Sigmoid colon (tissue), 7 donors: ENCODE results near the gene CTIF. TPM values are rescaled to one million over a fixed set of nuclear protein-coding genes. Genes with fewer than 3 reads are reported as not detected.
A peak's percentile ranks its signal among the peaks of the same experiment; 100 is the strongest.

ENCODE experiments used
- DNase-seq: peaks from one replicate; pipeline ENCODE4 v3.0.0-alpha.2; 2019
- H3K27ac ChIP-seq, 4 donors: fragments of 200-600 bp; sonication (generic); one replicate each; pipeline ENCODE4 v1.5.1; 2016 to 2019; ENCODE audit warnings: mild to moderate bottlenecking in 1 of 4
- H3K27me3 ChIP-seq, 3 donors: fragments of 200-600 bp; sonication (generic); one replicate each; pipeline ENCODE4 v1.5.1; 2019; ENCODE audit warnings: mild to moderate bottlenecking in 1 of 3
- H3K36me3 ChIP-seq, 4 donors: fragments of 200-600 bp; sonication (generic); one replicate each; pipeline ENCODE4 v1.5.1; 2016 to 2019
- H3K4me1 ChIP-seq, 4 donors: fragments of 200-600 bp; sonication (generic); one replicate each; pipeline ENCODE4 v1.5.1; 2017 to 2019
- H3K4me3 ChIP-seq, 4 donors: fragments of 200-600 bp; sonication (generic); one replicate each; pipeline ENCODE4 v1.5.1; 2017 to 2019; ENCODE audit warnings: mild to moderate bottlenecking in 2 of 4, moderate library complexity in 1 of 4
- H3K9me3 ChIP-seq, 4 donors: fragments of 200-600 bp in 3 of 4; sonication (generic) in 3 of 4; one replicate each; pipeline versions ENCODE4 v1.5.1 to v1.6.1; 2013 to 2019
- CTCF ChIP-seq, 4 experiments: fragments of 450-650 bp in 3 of 4; fragments of 200-600 bp in 1 of 4; IDR thresholded peaks; one replicate each; pipeline ENCODE4 v1.5.1; 2016 to 2019; ENCODE audit warnings: antibody characterized with exemption in 4 of 4, mild to moderate bottlenecking in 3 of 4, moderate library complexity in 2 of 4
- EP300 ChIP-seq, 4 donors: sonication (generic); formaldehyde crosslinking; IDR thresholded peaks; one replicate each; pipeline ENCODE4 v1.6.1; 2017; ENCODE audit warnings: antibody characterized with exemption in 4 of 4
- POLR2A ChIP-seq, 2 donors: fragments of 450-650 bp; IDR thresholded peaks; one replicate each; pipeline ENCODE4 v1.6.1; 2016; ENCODE audit warnings: antibody characterized with exemption in 2 of 2, mild to moderate bottlenecking in 2 of 2, moderate library complexity in 2 of 2
- POLR2AphosphoS5 ChIP-seq, 4 donors: sonication (generic); formaldehyde crosslinking; IDR thresholded peaks; one replicate each; pipeline ENCODE4 v1.6.1; 2017; ENCODE audit warnings: antibody characterized with exemption in 4 of 4
- WGBS, 2 donors: extraction: QIAGEN DNeasy Blood & Tissue Kit; methylation state at CpG; one replicate each; pipeline ENCODE4 v1.1.7; 2013; 5-methylcytosine and 5-hydroxymethylcytosine counted together
- intact Hi-C: fragments of 100-400 bp; cut with DNase I; formaldehyde crosslinking; loops from one replicate; pipeline ENCODE4 v1.15.1; 2023
- polyA plus RNA-seq, 3 donors: library from polyadenylated mRNA; stranded (reverse); fragments of 200-250 nt; gene quantifications; one replicate each; pipeline ENCODE4 v1.2.3, GENCODE V29; 2013
- total RNA-seq, 4 donors: library from RNA; depleted of rRNA; stranded (reverse); fragments of >200 nt; gene quantifications; one replicate each; pipeline ENCODE4 v1.1.0, GENCODE V29; 2016
- donor health status: healthy with polysubstance abuse.
- donor health status: Bipolar disorder and iron deficiency.
- donor health status: healthy.

Gene CTIF
- total and polyA plus RNA-seq, 7 donors, result 3.6 to 65.9 (median 22.5) TPM

GRCh38 chr18:48763719-48764100 is 224.9 kb downstream of the CTIF start:
- Histone ChIP-seq H3K9me3 (no peaks in the 10 kb centered on the region), H3K27me3 (no peaks in the 10 kb centered on the region), H3K36me3 (peaks cover 0 to 34% (median 6%) of the 10 kb centered on the region in 4 donors), H3K4me3 (no peak overlapping the region), H3K27ac (peak overlapping the region in 3 of 4 donors; percentile 29 to 76 (median 48)), H3K4me1 (peaks cover 0 to 66% (median 49%) of the 10 kb centered on the region in 4 donors)
- TF ChIP-seq POLR2AphosphoS5 (IDR thresholded peaks at IDR 0.05), result no peak
- TF ChIP-seq EP300 (IDR thresholded peaks at IDR 0.05), result no peak
- no peak for TF ChIP-seq CTCF (IDR thresholded peaks at IDR 0.05)
- DNase-seq, result no peak
- WGBS, 2 donors, result 91% methylated on average over 6 of the region's 6 CpGs
- intact Hi-C loops, result no loop called here

GRCh38 chr18:48765053-48765452 is 226.2 kb downstream of the CTIF start:
- Histone ChIP-seq H3K4me3 (no peak overlapping the region), H3K4me1 (peaks cover 0 to 76% (median 55%) of the 10 kb centered on the region in 4 donors), H3K27ac (peak overlapping the region in 2 of 4 donors; percentile 10 to 48), H3K9me3 (no peaks in the 10 kb centered on the region), H3K27me3 (no peaks in the 10 kb centered on the region), H3K36me3 (peaks cover 0 to 22% (median 2%) of the 10 kb centered on the region in 4 donors)
- DNase-seq, result no peak
- no peak for TF ChIP-seq CTCF (IDR thresholded peaks at IDR 0.05)
- no peak for TF ChIP-seq POLR2AphosphoS5 (IDR thresholded peaks at IDR 0.05)
- TF ChIP-seq EP300 (IDR thresholded peaks at IDR 0.05), result no peak
- TF ChIP-seq POLR2A (IDR thresholded peaks at IDR 0.05), result no peak
- intact Hi-C loops, result no loop called here
- WGBS, 2 donors, result 71 to 83% methylated on average over 6 of the region's 6 CpGs

- TF ChIP-seq EP300 (IDR thresholded peaks at IDR 0.05), result no peak
- no peak for TF ChIP-seq CTCF (IDR thresholded peaks at IDR 0.05)
- TF ChIP-seq POLR2A (IDR thresholded peaks at IDR 0.05), result no peak
- no peak for TF ChIP-seq POLR2AphosphoS5 (IDR thresholded peaks at IDR 0.05)
- Histone ChIP-seq H3K27ac (peak overlapping the region in 3 of 4 donors; percentile 74 to 82 (median 76)), H3K9me3 (no peaks in the 10 kb centered on the region), H3K27me3 (no peaks in the 10 kb centered on the region), H3K36me3 (peaks cover 0 to 22% (median 2%) of the 10 kb centered on the region in 4 donors), H3K4me1 (peaks cover 0 to 84% (median 55%) of the 10 kb centered on the region in 4 donors), H3K4me3 (no peak overlapping the region)
- 83 to 86% methylated on average over 4 of the region's 4 CpGs for WGBS, 2 donors
- DNase-seq, result no peak
- intact Hi-C loops, result no loop called here
These were observed 227.2 kb downstream of the CTIF start for GRCh38 chr18:48766026-48766425.

GRCh38 chr18:48766487-48766886 is 227.7 kb downstream of the CTIF start:
- H3K9me3 ChIP-seq, result no peaks in the 10 kb centered on the region
- peaks cover 0 to 20% (median 2%) of the 10 kb centered on the region in 4 donors for H3K36me3 ChIP-seq
- H3K27ac ChIP-seq, result peak overlapping the region; percentile 58 to 82 (median 75)
- H3K4me3 ChIP-seq, result no peak overlapping the region
- TF ChIP-seq POLR2A (IDR thresholded peaks at IDR 0.05), result no peak
- TF ChIP-seq CTCF (IDR thresholded peaks at IDR 0.05), result no peak
- no peak for TF ChIP-seq POLR2AphosphoS5 (IDR thresholded peaks at IDR 0.05)
- no peak for TF ChIP-seq EP300 (IDR thresholded peaks at IDR 0.05)
- peaks cover 0 to 84% (median 55%) of the 10 kb centered on the region in 4 donors for H3K4me1 ChIP-seq
- intact Hi-C loops, result no loop called here
- no peak for DNase-seq
- H3K27me3 ChIP-seq, result no peaks in the 10 kb centered on the region
- 91 to 92% methylated on average over 10 of the region's 10 CpGs for WGBS, 2 donors
